Mesodermal cell (in vitro differentiated cells): ENCODE data around the gene RXRG.

ENCODE experiments used
- H3K27ac ChIP-seq: 2 replicates; pipeline ENCODE4 v1.7.0; 2013; ENCODE audit warnings: mild to moderate bottlenecking, low read depth, low read length, moderate library complexity; ENCODE audit not compliant: severe bottlenecking
- H3K36me3 ChIP-seq: 2 replicates; pipeline ENCODE4 v1.7.1; 2013; ENCODE audit warnings: mild to moderate bottlenecking, low read length, moderate library complexity; ENCODE audit not compliant: control insufficient read depth, insufficient read depth
- H3K4me1 ChIP-seq: one replicate; pipeline ENCODE4 v1.7.1; 2013; ENCODE audit warnings: mild to moderate bottlenecking, low read length; ENCODE audit not compliant: insufficient read depth, control insufficient read depth, poor library complexity, severe bottlenecking
- H3K4me3 ChIP-seq: 2 replicates; pipeline ENCODE4 v1.7.0; 2013; ENCODE audit warnings: low read length, control low read depth, mild to moderate bottlenecking; ENCODE audit not compliant: insufficient read depth, poor library complexity, severe bottlenecking; ENCODE audit errors: extremely low read depth
- H3K9me3 ChIP-seq: 2 replicates; pipeline ENCODE4 v1.7.1; 2013; ENCODE audit warnings: mild to moderate bottlenecking, low read length, moderate library complexity; ENCODE audit not compliant: control insufficient read depth
- WGBS, 2 experiments: methylation state at CpG; one replicate each; pipeline ENCODE4 v1.1.5; 2013; ENCODE audit warnings: missing lambda C conversion rate in 2 of 2; ENCODE audit not compliant: insufficient coverage in 2 of 2; 5-methylcytosine and 5-hydroxymethylcytosine counted together

RXRG gene

GRCh38 chr1:165451691-165452090, 6.8 kb upstream of the RXRG start:
- Histone ChIP-seq H3K9me3 (no peaks in the 10 kb centered on the region), H3K4me3 (no peak overlapping the region), H3K27ac (no peak overlapping the region), H3K4me1 (no peaks in the 10 kb centered on the region), H3K36me3 (no peaks in the 10 kb centered on the region)
- 90 to 100% methylated on average over 1 to 2 of the region's 2 CpGs for WGBS, 2 experiments

- H3K4me1 ChIP-seq = peaks cover 7% of the 10 kb centered on the region
- H3K36me3 ChIP-seq = no peaks in the 10 kb centered on the region
- no peak overlapping the region for H3K27ac ChIP-seq
- no peaks in the 10 kb centered on the region for H3K9me3 ChIP-seq
- no peak overlapping the region for H3K4me3 ChIP-seq
- WGBS, 2 experiments = 50% methylated on average over 1 of the region's 1 CpG; no CpG with 5 or more reads in 1 of the 2 experiments
Observed at GRCh38 chr1:165449131-165449530, 4.2 kb upstream of the RXRG start.

GRCh38 chr1:165445388-165445787, 462 bp upstream of the RXRG start:
- peak overlapping the region; percentile 21 for H3K4me3 ChIP-seq
- H3K27ac ChIP-seq = no peak overlapping the region
- 70 to 83% methylated on average over 2 to 3 of the region's 4 CpGs for WGBS, 2 experiments

GRCh38 chr1:165443539-165444311, 1.2 kb downstream of the RXRG start:
- no peaks in the 10 kb centered on the region for H3K36me3 ChIP-seq
- no peak overlapping the region for H3K4me3 ChIP-seq
- WGBS, 2 experiments = 16 to 22% methylated on average over 5 to 7 of the region's 8 CpGs

More at GRCh38 chr1:165445388-165445787, 462 bp upstream of the RXRG start:
- Histone ChIP-seq H3K36me3 (no peaks in the 10 kb centered on the region), H3K4me1 (peaks cover 7% of the 10 kb centered on the region), H3K9me3 (no peaks in the 10 kb centered on the region)

GRCh38 chr1:165442653-165443052, 2.3 kb downstream of the RXRG start:
- Histone ChIP-seq H3K36me3 (no peaks in the 10 kb centered on the region), H3K9me3 (no peaks in the 10 kb centered on the region), H3K4me1 (peaks cover 7% of the 10 kb centered on the region), H3K27ac (no peak overlapping the region), H3K4me3 (no peak overlapping the region)

More at GRCh38 chr1:165443539-165444311, 1.2 kb downstream of the RXRG start:
- H3K4me1 ChIP-seq = peaks cover 7% of the 10 kb centered on the region
- H3K9me3 ChIP-seq = no peaks in the 10 kb centered on the region
- no peak overlapping the region for H3K27ac ChIP-seq

- Histone ChIP-seq H3K4me3 (no peak overlapping the region), H3K27ac (no peak overlapping the region), H3K9me3 (no peaks in the 10 kb centered on the region), H3K36me3 (no peaks in the 10 kb centered on the region), H3K4me1 (peaks cover 7% of the 10 kb centered on the region)
- WGBS, 2 experiments = 80 to 94% methylated on average over 2 to 3 of the region's 3 CpGs
Observed at GRCh38 chr1:165442053-165442452, 2.9 kb downstream of the RXRG start.

- Histone ChIP-seq H3K9me3 (no peaks in the 10 kb centered on the region), H3K36me3 (no peaks in the 10 kb centered on the region), H3K27ac (no peak overlapping the region), H3K4me1 (peaks cover 7% of the 10 kb centered on the region), H3K4me3 (no peak overlapping the region)
- WGBS, 2 experiments = 50 to 85% methylated on average over 2 of the region's 5 CpGs
Observed at GRCh38 chr1:165441166-165441880, 3.6 kb downstream of the RXRG start.

GRCh38 chr1:165439330-165439729, 5.6 kb downstream of the RXRG start:
- Histone ChIP-seq H3K4me1 (peaks cover 2% of the 10 kb centered on the region), H3K9me3 (no peaks in the 10 kb centered on the region), H3K36me3 (no peaks in the 10 kb centered on the region), H3K4me3 (no peak overlapping the region), H3K27ac (no peak overlapping the region)
- WGBS, 2 experiments = 37 to 41% methylated on average over 5 to 6 of the region's 6 CpGs

GRCh38 chr1:165436994-165437393, 7.9 kb downstream of the RXRG start:
- WGBS, 2 experiments = 88% methylated on average over 1 to 2 of the region's 2 CpGs
- Histone ChIP-seq H3K4me1 (no peaks in the 10 kb centered on the region), H3K27ac (no peak overlapping the region), H3K9me3 (no peaks in the 10 kb centered on the region), H3K4me3 (no peak overlapping the region), H3K36me3 (no peaks in the 10 kb centered on the region)

- no peaks in the 10 kb centered on the region for H3K36me3 ChIP-seq
- H3K9me3 ChIP-seq = no peaks in the 10 kb centered on the region
- no peak overlapping the region for H3K27ac ChIP-seq
- 100% methylated on average over 1 to 2 of the region's 2 CpGs for WGBS, 2 experiments
- no peaks in the 10 kb centered on the region for H3K4me1 ChIP-seq
- no peak overlapping the region for H3K4me3 ChIP-seq
Observed at GRCh38 chr1:165435801-165436200, 9.1 kb downstream of the RXRG start.

GRCh38 chr1:165434281-165434680, 10.6 kb downstream of the RXRG start:
- Histone ChIP-seq H3K9me3 (no peaks in the 10 kb centered on the region), H3K36me3 (no peaks in the 10 kb centered on the region), H3K4me3 (no peak overlapping the region), H3K4me1 (no peaks in the 10 kb centered on the region), H3K27ac (no peak overlapping the region)
- 57 to 80% methylated on average over 1 of the region's 2 CpGs for WGBS, 2 experiments
